ENCODE measurements around the gene HOXA13.
A peak's percentile ranks its signal among the peaks of the same experiment; 100 is the strongest.

Gene HOXA13

GRCh38 chr7:27173956-27174873 is 25.7 kb downstream of the HOXA13 start, which contains the start of gene HOXA10:
HOXA10 (minus strand) TSS chr7:27174320; CDS start chr7:27174306, 14 bp downstream.
- H3K27ac ChIP-seq = peak within 1 kb of the TSS; percentile 96 to 97
- peak within 1 kb of the TSS; percentile 68 to 91 for H3K4me3 ChIP-seq
- peaks cover 0 to 33% (median 10%) of the 10 kb centered on the region in 4 donors for H3K4me1 ChIP-seq
- no peaks in the 10 kb centered on the region for H3K9me3 ChIP-seq
- H3K36me3 ChIP-seq = no peaks in the 10 kb centered on the region
- intact Hi-C loops (cut with DNase I; ENCODE audit: low total_unique reads) = loop anchor here (5.0 kb wide), 1 partner anchor 977 kb away; no protein-coding TSS in a partner anchor
- TF ChIP-seq CTCF (IDR thresholded peaks at IDR 0.05) = peak in 1 of 2 experiments; percentile 11
- H3K27me3 ChIP-seq = peaks cover 0 to 3% of the 10 kb centered on the region in 2 donors
- peak; percentile 61 to 86 for DNase-seq

GRCh38 chr7:27173511-27173955 is 26.4 kb downstream of the HOXA13 start:
- Histone ChIP-seq H3K27ac (peak overlapping the region; percentile 96 to 97), H3K4me3 (peak overlapping the region; percentile 68 to 91), H3K36me3 (no peaks in the 10 kb centered on the region), H3K9me3 (no peaks in the 10 kb centered on the region), H3K27me3 (no peaks in the 10 kb centered on the region), H3K4me1 (peaks cover 0 to 33% (median 10%) of the 10 kb centered on the region in 4 donors)
- DNase-seq = peak; percentile 25 to 81
- intact Hi-C loops (cut with DNase I; ENCODE audit: low total_unique reads) = loop anchor here (5.0 kb wide), 1 partner anchor 976 kb away; no protein-coding TSS in a partner anchor
- no peak for TF ChIP-seq CTCF (IDR thresholded peaks at IDR 0.05)

- Histone ChIP-seq H3K36me3 (no peaks in the 10 kb centered on the region), H3K4me3 (peak overlapping the region; percentile 68 to 91), H3K9me3 (no peaks in the 10 kb centered on the region), H3K27me3 (no peaks in the 10 kb centered on the region), H3K4me1 (peaks cover 0 to 37% (median 10%) of the 10 kb centered on the region in 4 donors), H3K27ac (peak overlapping the region; percentile 96 to 97)
- no peak for TF ChIP-seq CTCF (IDR thresholded peaks at IDR 0.05)
- peak; percentile 85 to 95 for DNase-seq
- intact Hi-C loops (cut with DNase I; ENCODE audit: low total_unique reads) = loop anchor here (5.0 kb wide), 1 partner anchor 976 kb away; no protein-coding TSS in a partner anchor
Measured at GRCh38 chr7:27172823-27173510, 26.9 kb downstream of the HOXA13 start.

GRCh38 chr7:27172315-27172774 is 27.5 kb downstream of the HOXA13 start:
- peak overlapping the region; percentile 68 to 91 for H3K4me3 ChIP-seq
- intact Hi-C loops (cut with DNase I; ENCODE audit: low total_unique reads) = loop anchor here (5.0 kb wide), 1 partner anchor 975 kb away; no protein-coding TSS in a partner anchor
- DNase-seq = peak; percentile 34 to 73
- H3K36me3 ChIP-seq = no peaks in the 10 kb centered on the region
- no peaks in the 10 kb centered on the region for H3K27me3 ChIP-seq
- peaks cover 0 to 41% (median 12%) of the 10 kb centered on the region in 4 donors for H3K4me1 ChIP-seq
- peak overlapping the region; percentile 96 to 97 for H3K27ac ChIP-seq
- TF ChIP-seq CTCF (IDR thresholded peaks at IDR 0.05) = no peak
- H3K9me3 ChIP-seq = no peaks in the 10 kb centered on the region

GRCh38 chr7:27171637-27172314 is 28.1 kb downstream of the HOXA13 start:
- no peaks in the 10 kb centered on the region for H3K36me3 ChIP-seq
- H3K9me3 ChIP-seq = no peaks in the 10 kb centered on the region
- peak overlapping the region; percentile 96 to 97 for H3K27ac ChIP-seq
- TF ChIP-seq CTCF (IDR thresholded peaks at IDR 0.05) = no peak
- peak overlapping the region; percentile 68 to 91 for H3K4me3 ChIP-seq
- peak; percentile 24 to 70 for DNase-seq
- peaks cover 0 to 41% (median 12%) of the 10 kb centered on the region in 4 donors for H3K4me1 ChIP-seq
- intact Hi-C loops (cut with DNase I; ENCODE audit: low total_unique reads) = loop anchor here (5.0 kb wide), 1 partner anchor 974 kb away; no protein-coding TSS in a partner anchor
- H3K27me3 ChIP-seq = no peaks in the 10 kb centered on the region
